Fibroblast of lung (primary cell): Measurements from ENCODE around the gene EIF4EBP2. TPM values are rescaled to one million over a fixed set of nuclear protein-coding genes. Genes with fewer than 3 reads are reported as not detected.
A peak's percentile ranks its signal among the peaks of the same experiment; 100 is the strongest.

ENCODE experiments used
- DNase-seq, 2 donors: peaks; one replicate each; pipeline versions ENCODE4 v3.0.0 to v3.0.0-alpha.2; 2010; ENCODE audit warnings: low read depth in 2 of 2
- H2AFZ ChIP-seq: 2 replicates; pipeline ENCODE4 v1.5.1; 2012; ENCODE audit warnings: low read length, control low read depth, inconsistent platforms
- H3K27ac ChIP-seq: 2 replicates; pipeline ENCODE4 v1.5.1; 2011; ENCODE audit warnings: low read length, control low read depth; ENCODE audit not compliant: insufficient read depth
- H3K27me3 ChIP-seq: 2 replicates; pipeline ENCODE4 v1.5.1; 2011; ENCODE audit warnings: mild to moderate bottlenecking, low read length; ENCODE audit not compliant: control insufficient read depth, insufficient read depth
- H3K36me3 ChIP-seq: 2 replicates; pipeline ENCODE4 v1.5.1; 2011; ENCODE audit warnings: low read length; ENCODE audit not compliant: control insufficient read depth, insufficient read depth
- H3K4me1 ChIP-seq: 2 replicates; pipeline ENCODE4 v1.5.1; 2011; ENCODE audit warnings: low read length; ENCODE audit not compliant: control insufficient read depth, insufficient read depth; ENCODE audit errors: extremely low read depth
- H3K4me2 ChIP-seq: 2 replicates; pipeline ENCODE4 v1.5.1; 2011; ENCODE audit warnings: low read length, control low read depth; ENCODE audit not compliant: insufficient read depth; ENCODE audit errors: extremely low read depth
- H3K4me3 ChIP-seq, 4 experiments: fragments of 200-600 bp in 1 of 4; sonication (generic) in 1 of 4; replicated peaks in 1 of 4; 2 replicates each; pipeline ENCODE4 v1.5.1; 2011 to 2016; ENCODE audit warnings: low read length in 4 of 4, low read depth in 3 of 4, mild to moderate bottlenecking in 3 of 4, control low read depth in 2 of 4, inconsistent platforms in 1 of 4, mixed read lengths in 1 of 4; ENCODE audit not compliant: insufficient read depth in 1 of 4; ENCODE audit errors: control extremely low read depth in 1 of 4
- H3K79me2 ChIP-seq: 2 replicates; pipeline ENCODE4 v1.5.1; 2012; ENCODE audit warnings: mild to moderate bottlenecking, low read length, inconsistent platforms; ENCODE audit not compliant: control insufficient read depth, insufficient read depth
- H3K9ac ChIP-seq: 2 replicates; pipeline ENCODE4 v1.5.1; 2011; ENCODE audit warnings: mild to moderate bottlenecking, low read length, control low read depth; ENCODE audit not compliant: insufficient read depth
- H3K9me3 ChIP-seq: 2 replicates; pipeline ENCODE4 v1.5.1; 2012; ENCODE audit warnings: low read depth, low read length; ENCODE audit not compliant: control insufficient read depth, insufficient read depth
- H4K20me1 ChIP-seq: 2 replicates; pipeline ENCODE4 v1.5.1; 2011; ENCODE audit warnings: low read length; ENCODE audit not compliant: control insufficient read depth, insufficient read depth; ENCODE audit errors: extremely low read depth
- EZH2 ChIP-seq: IDR thresholded peaks from 2 replicates; pipeline ENCODE4 v1.5.1; 2012; ENCODE audit warnings: low read length, control low read depth, mild to moderate bottlenecking; ENCODE audit errors: missing control alignments
- polyA plus RNA-seq, 2 donors: library from polyadenylated mRNA; depleted of rRNA in 1 of 2; stranded (reverse) in 1 of 2; unstranded in 1 of 2; fragments of >200 nt; gene quantifications; 2 replicates each; pipeline ENCODE4 v1.2.1, GENCODE V29; 2011 to 2012; ENCODE audit warnings: missing spikeins in 1 of 2
- total RNA-seq: library from RNA; depleted of rRNA; stranded (reverse); fragments of >200 nt; gene quantifications from 2 replicates; pipeline ENCODE4 v1.2.1, GENCODE V29; 2014
- TF ChIP-seq, protein P1 (sequence below), 2 donors: IDR thresholded peaks in 1 of 2; conservative IDR thresholded peaks in 1 of 2; 1 replicate in 1 of 2; 2 replicates in 1 of 2; pipeline ENCODE4 v1.5.1; 2011 to 2012; ENCODE audit warnings: low read length in 2 of 2, control low read depth in 1 of 2, inconsistent platforms in 1 of 2, low read depth in 1 of 2, mild to moderate bottlenecking in 1 of 2

Gene EIF4EBP2
- total and polyA plus RNA-seq, 2 donors (not counting 1 experiment from before 2014, with no cell fraction given) = 18.0 to 44.9 TPM

- Histone ChIP-seq H3K9ac (no peak overlapping the region), H3K4me3 (no peak overlapping the region), H3K4me2 (peak overlapping the region; percentile 30), H2AFZ (no peak overlapping the region), H3K79me2 (peaks cover 32% of the 10 kb centered on the region), H3K9me3 (no peaks in the 10 kb centered on the region), H3K27me3 (no peaks in the 10 kb centered on the region), H3K27ac (peak overlapping the region; percentile 24), H3K36me3 (peaks cover 7% of the 10 kb centered on the region), H3K4me1 (peaks cover 10% of the 10 kb centered on the region), H4K20me1 (no peaks in the 10 kb centered on the region)
- DNase-seq = peak; percentile 25 to 26
- TF ChIP-seq, protein P1, sequence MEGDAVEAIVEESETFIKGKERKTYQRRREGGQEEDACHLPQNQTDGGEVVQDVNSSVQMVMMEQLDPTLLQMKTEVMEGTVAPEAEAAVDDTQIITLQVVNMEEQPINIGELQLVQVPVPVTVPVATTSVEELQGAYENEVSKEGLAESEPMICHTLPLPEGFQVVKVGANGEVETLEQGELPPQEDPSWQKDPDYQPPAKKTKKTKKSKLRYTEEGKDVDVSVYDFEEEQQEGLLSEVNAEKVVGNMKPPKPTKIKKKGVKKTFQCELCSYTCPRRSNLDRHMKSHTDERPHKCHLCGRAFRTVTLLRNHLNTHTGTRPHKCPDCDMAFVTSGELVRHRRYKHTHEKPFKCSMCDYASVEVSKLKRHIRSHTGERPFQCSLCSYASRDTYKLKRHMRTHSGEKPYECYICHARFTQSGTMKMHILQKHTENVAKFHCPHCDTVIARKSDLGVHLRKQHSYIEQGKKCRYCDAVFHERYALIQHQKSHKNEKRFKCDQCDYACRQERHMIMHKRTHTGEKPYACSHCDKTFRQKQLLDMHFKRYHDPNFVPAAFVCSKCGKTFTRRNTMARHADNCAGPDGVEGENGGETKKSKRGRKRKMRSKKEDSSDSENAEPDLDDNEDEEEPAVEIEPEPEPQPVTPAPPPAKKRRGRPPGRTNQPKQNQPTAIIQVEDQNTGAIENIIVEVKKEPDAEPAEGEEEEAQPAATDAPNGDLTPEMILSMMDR (conservative IDR thresholded peaks at IDR 0.05 in 1 of 2, IDR thresholded peaks at IDR 0.05 in 1 of 2; ENCODE audit: low read depth in 1 of 2, low read length in 2 of 2) = no peak
- no peak for TF ChIP-seq EZH2
These were observed 13.6 kb downstream of the EIF4EBP2 start for GRCh38 chr10:70417568-70417967.

- Histone ChIP-seq H3K36me3 (peaks cover 7% of the 10 kb centered on the region), H3K4me2 (peak overlapping the region; percentile 30), H3K79me2 (peaks cover 27% of the 10 kb centered on the region), H3K27ac (peak overlapping the region; percentile 24), H3K4me1 (peaks cover 10% of the 10 kb centered on the region), H3K9me3 (no peaks in the 10 kb centered on the region), H3K9ac (no peak overlapping the region), H3K27me3 (no peaks in the 10 kb centered on the region), H4K20me1 (no peaks in the 10 kb centered on the region), H3K4me3 (no peak overlapping the region), H2AFZ (no peak overlapping the region)
- TF ChIP-seq, protein P1 (conservative IDR thresholded peaks at IDR 0.05 in 1 of 2, IDR thresholded peaks at IDR 0.05 in 1 of 2; ENCODE audit: low read depth in 1 of 2, low read length in 2 of 2) = no peak
- no peak for TF ChIP-seq EZH2
- peak; percentile 80 to 83 for DNase-seq
These were observed 14.3 kb downstream of the EIF4EBP2 start for GRCh38 chr10:70418229-70418628.

- Histone ChIP-seq H3K4me2 (no peak overlapping the region), H3K9me3 (no peaks in the 10 kb centered on the region), H3K79me2 (peaks cover 25% of the 10 kb centered on the region), H2AFZ (no peak overlapping the region), H3K36me3 (peaks cover 7% of the 10 kb centered on the region), H3K4me1 (peaks cover 10% of the 10 kb centered on the region), H3K27ac (no peak overlapping the region), H4K20me1 (no peaks in the 10 kb centered on the region), H3K4me3 (no peak overlapping the region), H3K9ac (no peak overlapping the region), H3K27me3 (no peaks in the 10 kb centered on the region)
- TF ChIP-seq EZH2 = no peak
- TF ChIP-seq, protein P1 (conservative IDR thresholded peaks at IDR 0.05 in 1 of 2, IDR thresholded peaks at IDR 0.05 in 1 of 2; ENCODE audit: low read depth in 1 of 2, low read length in 2 of 2) = no peak
- DNase-seq = no peak
These were observed 14.8 kb downstream of the EIF4EBP2 start for GRCh38 chr10:70418713-70419112.
